ENCODE measurements around the gene HOXD12.

DNA sequence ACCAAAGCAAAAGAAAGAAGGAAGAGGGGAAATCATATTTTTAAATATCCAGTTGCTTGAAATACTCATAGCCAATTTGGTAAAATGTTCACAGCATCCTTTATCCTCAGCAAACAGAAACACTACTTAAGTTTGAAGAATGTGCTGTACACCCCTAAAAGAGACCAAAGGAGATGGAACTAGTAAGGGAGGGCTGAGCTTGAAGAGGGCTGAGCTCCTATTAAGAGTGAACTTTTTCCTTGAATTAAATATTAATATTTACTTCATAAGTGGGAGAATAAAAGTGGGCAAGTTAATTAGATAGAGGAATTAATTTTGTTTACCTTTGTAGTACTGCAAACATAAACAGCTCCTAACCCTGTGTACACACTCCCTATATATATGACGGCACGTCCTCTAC is 22.8 kb upstream of the HOXD12 start:
- no peak for TF ChIP-seq TAF1 (IDR thresholded peaks at IDR 0.05; ENCODE audit: borderline replicate concordance, low read depth, low read length)
- TF ChIP-seq POLR2AphosphoS5 (IDR thresholded peaks at IDR 0.05; ENCODE audit: low read depth, low read length): no peak
- no peak for TF ChIP-seq POLR2A (IDR thresholded peaks at IDR 0.05; ENCODE audit: low read depth, low read length)
